Activated CD4-positive, alpha-beta T cell treated with anti-CD3 and anti-CD28 coated beads for 36 hours (primary cell): ENCODE results near the gene IRF7. TPM values are rescaled to one million over a fixed set of nuclear protein-coding genes. Genes with fewer than 3 reads are reported as not detected.

Experiments
- ATAC-seq: fragments of 200-7000 bp; cut with Tn5 transposase; one replicate; pipeline ENCODE4 v1.10.0; 2021; ENCODE audit warnings: mild to moderate bottlenecking, moderate library complexity
- CTCF ChIA-PET: fragments of 350-600 bp; sonication (Branson Sonifier 250); formaldehyde crosslinking; loops from one replicate; lab custom pipeline; 2021; ENCODE audit warnings: antibody characterized with exemption; lab: Charles Lee
- POLR2A ChIA-PET: fragments of 350-600 bp; sonication (Branson Sonifier 250); formaldehyde crosslinking; loops from one replicate; lab custom pipeline; 2021; ENCODE audit warnings: antibody characterized with exemption, inconsistent platforms; lab: Charles Lee
- DNase-seq: peaks from one replicate; pipeline ENCODE4 v3.0.0-alpha.2; 2020
- H3K27ac Mint-ChIP-seq: one replicate; pipeline ENCODE4 v1.8.0; 2021; ENCODE audit warnings: mixed read lengths
- H3K27me3 Mint-ChIP-seq: one replicate; pipeline ENCODE4 v1.8.0; 2021; ENCODE audit warnings: mixed read lengths
- H3K36me3 Mint-ChIP-seq: one replicate; pipeline ENCODE4 v1.8.0; 2021; ENCODE audit warnings: low read depth, mixed read lengths
- H3K4me1 Mint-ChIP-seq: one replicate; pipeline ENCODE4 v1.8.0; 2021; ENCODE audit warnings: mixed read lengths
- H3K4me3 Mint-ChIP-seq: one replicate; pipeline ENCODE4 v1.8.0; 2021; ENCODE audit warnings: mild to moderate bottlenecking, moderate library complexity, mixed read lengths
- H3K9me3 Mint-ChIP-seq: one replicate; pipeline ENCODE4 v1.8.0; 2021; ENCODE audit warnings: low read depth, mixed read lengths
- intact Hi-C, 2 experiments: fragments of 100-400 bp; cut with DNase I in 1 of 2; cut with micrococcal nuclease in 1 of 2; formaldehyde crosslinking; loops; one replicate each; pipeline versions ENCODE4 v1.14.2 to v1.15.1; 2022 to 2024; cut with DNase I, micrococcal nuclease
- total RNA-seq, 2 experiments: library from RNA; stranded (reverse); gene quantifications; one replicate each; pipeline ENCODE4 v1.2.3, GENCODE V29; 2021

IRF7 gene
- total RNA-seq, 2 experiments from 2014 or later, result 57.1 to 62.6 TPM

DNA sequence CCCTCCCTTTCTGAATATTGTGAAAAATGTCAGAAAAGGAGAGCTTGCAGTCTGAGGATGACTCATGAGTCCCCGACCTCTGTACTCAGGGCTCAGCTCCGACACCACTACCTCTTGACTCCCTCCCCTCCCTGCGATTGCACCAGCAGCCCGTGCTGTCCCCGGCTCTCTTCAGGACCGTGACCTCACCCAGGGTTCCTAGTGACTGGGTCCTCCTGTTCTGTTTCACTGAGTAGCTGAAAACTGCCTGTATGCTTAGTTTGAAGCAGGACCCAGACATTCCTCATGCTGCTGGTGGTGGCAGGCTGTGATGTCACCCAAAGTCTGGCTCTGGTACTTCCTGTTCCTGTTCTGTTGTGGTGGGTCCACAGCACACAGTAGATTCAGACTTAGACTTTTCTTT lies 27.8 kb downstream of the IRF7 start:
- peaks cover 21% of the 10 kb centered on the region for H3K4me1 Mint-ChIP-seq
- intact Hi-C loops, result loop anchor here in 1 of 2 experiments (1.0 kb wide), 2 partner anchors 12 to 20 kb away; partner anchors contain the start of gene PHRF1
- H3K36me3 Mint-ChIP-seq, result peaks cover 52% of the 10 kb centered on the region
- no peaks in the 10 kb centered on the region for H3K27me3 Mint-ChIP-seq
- H3K9me3 Mint-ChIP-seq, result no peaks in the 10 kb centered on the region
- ChIA-PET CTCF (interaction anchor here (0.6 to 0.9 kb wide), 3 partner anchors 12 to 138 kb away, joined by 3 to 4 read pairs (median 4); no protein-coding TSS in a partner anchor), POLR2A (interaction anchor here (0.6 to 1.8 kb wide), 8 partner anchors 10 to 243 kb away, joined by 3 to 10 read pairs (median 3); partner anchors contain the start of gene PHRF1)
- DNase-seq, result peak; percentile 87
- H3K27ac Mint-ChIP-seq, result peak overlapping the region; percentile 98
- ATAC-seq, result peak; percentile 99
- H3K4me3 Mint-ChIP-seq, result peak overlapping the region; percentile 64

GRCh38 chr11:587546-587945 lies 28.2 kb downstream of the IRF7 start:
- peak; percentile 10 for ATAC-seq
- H3K4me3 Mint-ChIP-seq, result peak overlapping the region; percentile 64
- H3K27me3 Mint-ChIP-seq, result no peaks in the 10 kb centered on the region
- ChIA-PET POLR2A (interaction anchor here (0.6 to 1.8 kb wide), 7 partner anchors 10 to 244 kb away, joined by 3 to 10 read pairs (median 3); partner anchors contain the start of gene PHRF1), CTCF (interaction anchor here (0.5 to 0.9 kb wide), 3 partner anchors 12 to 66 kb away, joined by 3 to 4 read pairs (median 4); no protein-coding TSS in a partner anchor)
- H3K36me3 Mint-ChIP-seq, result peaks cover 51% of the 10 kb centered on the region
- peak overlapping the region; percentile 98 for H3K27ac Mint-ChIP-seq
- H3K9me3 Mint-ChIP-seq, result no peaks in the 10 kb centered on the region
- peaks cover 21% of the 10 kb centered on the region for H3K4me1 Mint-ChIP-seq
- peak; percentile 37 for DNase-seq
- intact Hi-C loops, result no loop called here

GRCh38 chr11:586376-587316 lies 29.1 kb downstream of the IRF7 start:
- Mint-ChIP-seq H3K9me3 (no peaks in the 10 kb centered on the region), H3K27ac (peak overlapping the region; percentile 98), H3K4me3 (no peak overlapping the region), H3K4me1 (peaks cover 21% of the 10 kb centered on the region), H3K27me3 (no peaks in the 10 kb centered on the region), H3K36me3 (peaks cover 50% of the 10 kb centered on the region)
- DNase-seq, result no peak
- intact Hi-C loops, result no loop called here
- ATAC-seq, result no peak
- POLR2A ChIA-PET, result interaction anchor here (0.6 to 1.8 kb wide), 3 partner anchors 9 to 45 kb away, joined by 3 to 10 read pairs (median 9); partner anchors contain the start of gene PHRF1
- CTCF ChIA-PET, result interaction anchor here (0.5 to 0.6 kb wide), 2 partner anchors 11 to 66 kb away, joined by 3 read pairs; no protein-coding TSS in a partner anchor

- intact Hi-C loops, result no loop called here
- Mint-ChIP-seq H3K4me3 (no peak overlapping the region), H3K9me3 (no peaks in the 10 kb centered on the region), H3K4me1 (peaks cover 37% of the 10 kb centered on the region), H3K27me3 (no peaks in the 10 kb centered on the region), H3K36me3 (peaks cover 43% of the 10 kb centered on the region), H3K27ac (peak overlapping the region; percentile 10)
- ChIA-PET POLR2A (interaction anchor here (0.7 kb wide), 1 partner anchor 17 kb away, joined by 3 read pairs; no protein-coding TSS in a partner anchor), CTCF (interaction anchor here (1.3 kb wide), 1 partner anchor 30 kb away, joined by 3 read pairs; no protein-coding TSS in a partner anchor)
- DNase-seq (no peak), ATAC-seq (no peak)
Observed at GRCh38 chr11:584287-584686, 31.5 kb downstream of the IRF7 start.

DNA sequence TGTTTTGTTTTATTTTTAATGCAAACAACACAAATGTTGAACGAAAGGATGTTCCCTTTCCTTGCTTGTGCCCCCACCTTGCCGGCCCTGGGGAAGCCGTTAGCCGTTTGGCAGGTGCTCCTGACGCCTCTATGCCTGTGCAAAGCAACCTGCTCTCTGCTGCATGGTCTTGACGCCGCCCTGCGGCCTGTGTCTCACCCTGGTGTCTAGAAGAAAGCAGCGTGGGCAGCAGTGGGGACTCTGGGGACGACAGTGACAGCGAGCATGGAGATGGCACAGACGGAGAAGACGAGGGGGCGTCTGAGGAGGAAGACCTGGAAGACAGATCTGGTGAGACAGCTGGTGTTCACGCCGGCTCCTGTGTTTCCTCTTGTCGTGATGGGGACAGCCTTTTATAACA lies 34.0 kb downstream of the IRF7 start:
- Mint-ChIP-seq H3K4me3 (no peak overlapping the region), H3K27ac (no peak overlapping the region), H3K27me3 (no peaks in the 10 kb centered on the region), H3K4me1 (peaks cover 42% of the 10 kb centered on the region), H3K9me3 (no peaks in the 10 kb centered on the region), H3K36me3 (peaks cover 29% of the 10 kb centered on the region)
- no peak for ATAC-seq
- no peak for DNase-seq
- ChIA-PET CTCF (no interaction called here), POLR2A (no interaction called here)
- intact Hi-C loops, result no loop called here

- Mint-ChIP-seq H3K4me1 (peaks cover 39% of the 10 kb centered on the region), H3K36me3 (peaks cover 26% of the 10 kb centered on the region), H3K4me3 (no peak overlapping the region), H3K9me3 (no peaks in the 10 kb centered on the region), H3K27ac (peak overlapping the region; percentile 37), H3K27me3 (no peaks in the 10 kb centered on the region)
- POLR2A ChIA-PET, result no interaction called here
- no peak for DNase-seq
- intact Hi-C loops, result no loop called here
- CTCF ChIA-PET, result interaction anchor here (0.6 kb wide), 1 partner anchor 178 kb away, joined by 3 read pairs; no protein-coding TSS in a partner anchor
- ATAC-seq, result no peak
Observed at GRCh38 chr11:581342-581741, 34.4 kb downstream of the IRF7 start.

GRCh38 chr11:579830-580601 lies 35.7 kb downstream of the IRF7 start:
- Mint-ChIP-seq H3K4me1 (peaks cover 39% of the 10 kb centered on the region), H3K4me3 (no peak overlapping the region), H3K9me3 (no peaks in the 10 kb centered on the region), H3K27me3 (peaks cover 2% of the 10 kb centered on the region), H3K27ac (no peak overlapping the region), H3K36me3 (peaks cover 23% of the 10 kb centered on the region)
- POLR2A ChIA-PET, result no interaction called here
- CTCF ChIA-PET, result no interaction called here
- no peak for ATAC-seq
- DNase-seq, result no peak
- intact Hi-C loops, result loop anchor here (5.0 to 10.0 kb wide), 2 partner anchors 215 to 313 kb away; partner anchors contain the start of genes CEND1 (in 1 of the 2) and SLC25A22 (in 1 of the 2)

GRCh38 chr11:578276-579035 lies 37.3 kb downstream of the IRF7 start:
- POLR2A ChIA-PET, result interaction anchor here (0.6 to 1.5 kb wide), 3 partner anchors 9 to 178 kb away, joined by 3 to 9 read pairs (median 8); no protein-coding TSS in a partner anchor
- ATAC-seq (no peak), DNase-seq (no peak)
- CTCF ChIA-PET, result interaction anchor here (0.5 to 0.8 kb wide), 4 partner anchors 26 to 347 kb away, joined by 3 to 4 read pairs (median 3); partner anchors contain the start of gene AP2A2
- Mint-ChIP-seq H3K4me1 (peaks cover 50% of the 10 kb centered on the region), H3K4me3 (peak overlapping the region; percentile 86), H3K27me3 (peaks cover 10% of the 10 kb centered on the region), H3K27ac (peak overlapping the region; percentile 83), H3K9me3 (no peaks in the 10 kb centered on the region), H3K36me3 (peaks cover 21% of the 10 kb centered on the region)
- intact Hi-C loops, result loop anchor here (5.0 to 10.0 kb wide), 2 partner anchors 216 to 311 kb away; partner anchors contain the start of genes CEND1 (in 1 of the 2) and SLC25A22 (in 1 of the 2)

GRCh38 chr11:577611-577894 lies 38.2 kb downstream of the IRF7 start:
- CTCF ChIA-PET, result interaction anchor here (0.8 kb wide), 1 partner anchor 348 kb away, joined by 3 read pairs; the partner anchor contains the start of gene AP2A2
- no peaks in the 10 kb centered on the region for H3K9me3 Mint-ChIP-seq
- peak overlapping the region; percentile 83 for H3K27ac Mint-ChIP-seq
- DNase-seq, result peak; percentile 5
- peaks cover 10% of the 10 kb centered on the region for H3K27me3 Mint-ChIP-seq
- peak overlapping the region; percentile 86 for H3K4me3 Mint-ChIP-seq
- POLR2A ChIA-PET, result interaction anchor here (1.5 kb wide), 1 partner anchor 10 kb away, joined by 9 read pairs; no protein-coding TSS in a partner anchor
- ATAC-seq, result no peak
- H3K36me3 Mint-ChIP-seq, result peaks cover 18% of the 10 kb centered on the region
- intact Hi-C loops, result loop anchor here (2.0 to 10.0 kb wide), 3 partner anchors 17 to 310 kb away; partner anchors contain the start of genes CEND1 (in 1 of the 2), LMNTD2 (in 1 of the 2), RASSF7 (in 1 of the 2) and SLC25A22 (in 1 of the 2)
- H3K4me1 Mint-ChIP-seq, result peaks cover 50% of the 10 kb centered on the region
